Stimulated activated CD4-positive, alpha-beta T cell treated with anti-CD3 and anti-CD28 coated beads, Interleukin-12 subunit alpha, Interleukin-12 subunit beta, amount 100 ng/mL, for 24 hours (primary cell): ENCODE results near the gene DYNC1H1.
A peak's percentile ranks its signal among the peaks of the same experiment; 100 is the strongest.

ENCODE experiments used
- DNase-seq, 2 experiments: peaks; one replicate each; pipeline ENCODE4 v3.0.0-alpha.2; 2020; ENCODE audit warnings: low read depth in 2 of 2

Gene DYNC1H1

GRCh38 chr14:101997429-101998336, 33.3 kb downstream of the DYNC1H1 start:
- no peak for DNase-seq

- no peak for DNase-seq
These were observed 36.5 kb downstream of the DYNC1H1 start for GRCh38 chr14:102000902-102001301.

- DNase-seq = no peak
These were observed 41.0 kb downstream of the DYNC1H1 start for GRCh38 chr14:102005336-102005735.

- no peak for DNase-seq
These were observed 43.6 kb downstream of the DYNC1H1 start for GRCh38 chr14:102007916-102008418.

- no peak for DNase-seq
These were observed 44.5 kb downstream of the DYNC1H1 start for GRCh38 chr14:102008891-102009290.

- DNase-seq = no peak
These were observed 47.3 kb downstream of the DYNC1H1 start for GRCh38 chr14:102011631-102012030.

GRCh38 chr14:102012336-102012735, 48.0 kb downstream of the DYNC1H1 start:
- no peak for DNase-seq

- DNase-seq = no peak
These were observed 49.4 kb downstream of the DYNC1H1 start for GRCh38 chr14:102013669-102014200.

GRCh38 chr14:102015045-102015685, 50.8 kb downstream of the DYNC1H1 start:
- no peak for DNase-seq

GRCh38 chr14:102015771-102016170, 51.4 kb downstream of the DYNC1H1 start:
- DNase-seq = no peak

GRCh38 chr14:102016420-102017090, 52.2 kb downstream of the DYNC1H1 start:
- no peak for DNase-seq

GRCh38 chr14:102018251-102018650, 53.9 kb downstream of the DYNC1H1 start:
- no peak for DNase-seq

GRCh38 chr14:102019006-102019540, 54.7 kb downstream of the DYNC1H1 start:
- DNase-seq = no peak

GRCh38 chr14:102020058-102020971, 55.9 kb downstream of the DYNC1H1 start:
- DNase-seq = peak in 1 of 2 experiments; percentile 35

GRCh38 chr14:102026934-102027333, 62.6 kb downstream of the DYNC1H1 start:
- DNase-seq = no peak

GRCh38 chr14:102027951-102028350, 63.6 kb downstream of the DYNC1H1 start:
- DNase-seq = no peak

- no peak for DNase-seq
These were observed 64.4 kb downstream of the DYNC1H1 start for GRCh38 chr14:102028733-102029132.

- DNase-seq = no peak
These were observed 65.6 kb downstream of the DYNC1H1 start for GRCh38 chr14:102029956-102030355.

- DNase-seq = no peak
These were observed 68.9 kb downstream of the DYNC1H1 start for GRCh38 chr14:102033241-102033640.

GRCh38 chr14:102034301-102034700, 69.9 kb downstream of the DYNC1H1 start:
- no peak for DNase-seq

GRCh38 chr14:102035914-102036313, 71.5 kb downstream of the DYNC1H1 start:
- DNase-seq = no peak
